ENCODE results near the gene ANKS1B. TPM values are rescaled to one million over a fixed set of nuclear protein-coding genes. Genes with fewer than 3 reads are reported as not detected.

ANKS1B gene
- total and polyA plus RNA-seq, 10 of the 15 experiments (the other 5 are each of a cell fraction or from before 2014, with no cell fraction given), result 0.16 to 1.3 (median 0.82) TPM; not detected in 7

DNA sequence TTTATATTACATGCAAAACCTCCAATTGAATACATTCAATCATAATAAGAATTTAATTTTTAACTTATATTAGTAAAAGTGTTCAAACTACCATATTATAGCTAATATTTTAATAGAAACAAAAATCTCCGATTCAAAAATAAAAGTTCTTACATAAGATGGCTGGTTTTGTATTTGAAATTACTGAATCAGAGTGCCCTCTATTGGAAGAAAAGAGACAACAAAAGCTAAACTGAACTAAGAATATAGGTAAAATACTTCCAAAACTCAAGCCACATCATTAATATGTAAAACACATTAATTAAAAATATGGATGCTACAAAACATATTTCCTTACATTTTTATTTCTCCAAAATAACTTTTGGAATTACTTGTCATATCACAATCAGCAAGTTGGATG lies 216.9 kb downstream of the ANKS1B start:
- TF ChIP-seq, protein P1, sequence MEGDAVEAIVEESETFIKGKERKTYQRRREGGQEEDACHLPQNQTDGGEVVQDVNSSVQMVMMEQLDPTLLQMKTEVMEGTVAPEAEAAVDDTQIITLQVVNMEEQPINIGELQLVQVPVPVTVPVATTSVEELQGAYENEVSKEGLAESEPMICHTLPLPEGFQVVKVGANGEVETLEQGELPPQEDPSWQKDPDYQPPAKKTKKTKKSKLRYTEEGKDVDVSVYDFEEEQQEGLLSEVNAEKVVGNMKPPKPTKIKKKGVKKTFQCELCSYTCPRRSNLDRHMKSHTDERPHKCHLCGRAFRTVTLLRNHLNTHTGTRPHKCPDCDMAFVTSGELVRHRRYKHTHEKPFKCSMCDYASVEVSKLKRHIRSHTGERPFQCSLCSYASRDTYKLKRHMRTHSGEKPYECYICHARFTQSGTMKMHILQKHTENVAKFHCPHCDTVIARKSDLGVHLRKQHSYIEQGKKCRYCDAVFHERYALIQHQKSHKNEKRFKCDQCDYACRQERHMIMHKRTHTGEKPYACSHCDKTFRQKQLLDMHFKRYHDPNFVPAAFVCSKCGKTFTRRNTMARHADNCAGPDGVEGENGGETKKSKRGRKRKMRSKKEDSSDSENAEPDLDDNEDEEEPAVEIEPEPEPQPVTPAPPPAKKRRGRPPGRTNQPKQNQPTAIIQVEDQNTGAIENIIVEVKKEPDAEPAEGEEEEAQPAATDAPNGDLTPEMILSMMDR (IDR thresholded peaks at IDR 0.05 in 2 of 3, conservative IDR thresholded peaks at IDR 0.05 in 1 of 3; ENCODE audit: control insufficient read depth in 2 of 3, extremely low read depth in 1 of 3, insufficient read depth in 1 of 3, low read depth in 3 of 3, low read length in 3 of 3), result peak in 1 of 3 experiments; percentile 41; a peak in 3 of 6 replicates
- TF ChIP-seq SMC3 (IDR thresholded peaks at IDR 0.05; ENCODE audit: borderline replicate concordance, low read length), result peak; percentile 33; the same call in 1 of the 2 replicates
- peak; percentile 51; the same call in 1 of the 2 replicates for TF ChIP-seq RAD21 (IDR thresholded peaks at IDR 0.05; ENCODE audit: insufficient read depth, low read depth, low read length)
- no peak for TF ChIP-seq HDGF (IDR thresholded peaks at IDR 0.05)
- ChIA-PET POLR2A (no interaction called here), CTCF (interaction anchor here (0.7 to 2.2 kb wide), 13 partner anchors 9 to 725 kb away, joined by 3 to 47 read pairs (median 4); no protein-coding TSS in a partner anchor), SMC1A (ENCODE audit: uncharacterized antibody, unreplicated experiment) (interaction anchor here (1.0 to 2.1 kb wide), 7 partner anchors 9 to 724 kb away, joined by 3 to 14 read pairs (median 3); no protein-coding TSS in a partner anchor), RAD21 (ENCODE audit: unreplicated experiment) (interaction anchor here (0.6 to 2.1 kb wide), 4 partner anchors 110 to 725 kb away, joined by 3 to 19 read pairs (median 4); no protein-coding TSS in a partner anchor)
- no peaks in the 10 kb centered on the region for H3K79me2 ChIP-seq (ENCODE audit: control insufficient read depth, insufficient read depth, low read length)
- H3K27me3 ChIP-seq (replicated peaks in 1 of 2; ENCODE audit: control insufficient read depth in 2 of 2, insufficient read depth in 2 of 2, low read length in 1 of 2), result no peaks in the 10 kb centered on the region
- no peak for DNase-seq (ENCODE audit: low read depth, low spot score)
- H4K20me1 ChIP-seq (ENCODE audit: control insufficient read depth, insufficient read depth), result no peaks in the 10 kb centered on the region
- no peaks in the 10 kb centered on the region for H3K36me3 ChIP-seq (ENCODE audit: control insufficient read depth in 2 of 2, insufficient read depth in 2 of 2, low read length in 1 of 2)
- in situ Hi-C loops (cut with MboI), result loop anchor here (5.0 kb wide), 1 partner anchor 726 kb away; no protein-coding TSS in a partner anchor
- no peak overlapping the region for H3K27ac ChIP-seq (ENCODE audit: control insufficient read depth, insufficient read depth)
- WGBS (ENCODE audit: insufficient coverage, insufficient replicate concordance, low lambda C conversion rate, missing lambda C conversion rate), result 0% methylated on average over 1 of the region's 1 CpG
- no peaks in the 10 kb centered on the region for H3K4me1 ChIP-seq (ENCODE audit: control insufficient read depth, insufficient read depth, low read length)
- FAIRE-seq, result no peak
- no peak overlapping the region for H3K9ac ChIP-seq (ENCODE audit: control insufficient read depth, insufficient read depth, low read length)
- H3K4me3 ChIP-seq, result no peak overlapping the region
- no peak overlapping the region for H2AFZ ChIP-seq (ENCODE audit: control insufficient read depth, low read depth, low read length)
- BruUV-seq (replicated peaks), result no TSS peak
- no peak overlapping the region for H3K4me2 ChIP-seq (ENCODE audit: control insufficient read depth, insufficient read depth)
- intact Hi-C loops (cut with micrococcal nuclease; ENCODE audit: unreplicated experiment), result loop anchor here (1.0 to 2.0 kb wide), 2 partner anchors 381 to 725 kb away; no protein-coding TSS in a partner anchor
- ATAC-seq, result no peak
- no peaks in the 10 kb centered on the region for H3K9me3 ChIP-seq (replicated peaks; ENCODE audit: control insufficient read depth, insufficient read depth, low read length)
